ENCODE results near the gene FBXL3. TPM values are rescaled to one million over a fixed set of nuclear protein-coding genes. Genes with fewer than 3 reads are reported as not detected.
A peak's percentile ranks its signal among the peaks of the same experiment; 100 is the strongest.

FBXL3 gene
- total and polyA plus RNA-seq, 2 of the 8 experiments (the other 6 are each of a cell fraction or from before 2014, with no cell fraction given), result 4.9 to 14.9 TPM

- ChIA-PET CTCF (ENCODE audit: partially characterized antibody) (interaction anchor here (0.7 to 1.3 kb wide), 3 partner anchors 25 to 879 kb away, joined by 3 to 4 read pairs (median 3); no protein-coding TSS in a partner anchor), POLR2A (ENCODE audit: partially characterized antibody) (interaction anchor here (0.7 to 1.7 kb wide), 3 partner anchors 14 to 22 kb away, joined by 4 to 5 read pairs (median 4); no protein-coding TSS in a partner anchor)
- Histone ChIP-seq H3K9ac (replicated peaks in 1 of 4; ENCODE audit: extremely low read depth in 1 of 4, low read depth in 3 of 4, low read length in 3 of 4) (no peak overlapping the region), H2AFZ (ENCODE audit: low read length) (0 out of 2 replicates have a peak overlapping the region, but pooled peaks have one; percentile 28), H2BK12ac (ENCODE audit: low read depth, low read length) (no peak overlapping the region), H4K8ac (ENCODE audit: extremely low read depth, insufficient read depth, low read length) (no peak overlapping the region), H3K23ac (ENCODE audit: insufficient read length) (no peak overlapping the region), H3K4me2 (ENCODE audit: insufficient read depth in 1 of 2, low read depth in 2 of 2, low read length in 2 of 2) (peak overlapping the region; percentile 63 to 73), H2BK15ac (ENCODE audit: low read length) (no peak overlapping the region), H3K56ac (replicated peaks; ENCODE audit: insufficient read length, low read depth, low read length) (no peak overlapping the region), H3K27me3 (replicated peaks in 1 of 4; ENCODE audit: control insufficient read depth in 3 of 4, extremely low read depth in 1 of 4, insufficient read depth in 3 of 4, low read length in 3 of 4) (no peaks in the 10 kb centered on the region), H2BK120ac (replicated peaks; ENCODE audit: low read depth, low read length) (no peak overlapping the region), H3K4me3 (ENCODE audit: extremely low read depth in 1 of 4, insufficient read depth in 2 of 4, low read depth in 3 of 4, low read length in 4 of 4) (peak overlapping the region in 1 of 4 experiments; percentile 99; a peak in 3 of 8 replicates), H3K36me3 (ENCODE audit: control insufficient read depth in 2 of 4, insufficient read depth in 4 of 4, low read length in 3 of 4) (no peaks in the 10 kb centered on the region), H3K27ac (ENCODE audit: low read depth, low read length) (no peak overlapping the region), H3K18ac (ENCODE audit: extremely low read depth, low read length) (no peak overlapping the region), H2BK20ac (ENCODE audit: low read length) (no peak overlapping the region), H4K91ac (replicated peaks; ENCODE audit: insufficient read length, low read length) (no peak overlapping the region), H3K14ac (ENCODE audit: insufficient read length) (no peak overlapping the region), H2AK5ac (ENCODE audit: low read depth, low read length) (no peak overlapping the region), H4K5ac (ENCODE audit: insufficient read length, low read depth, low read length) (no peak overlapping the region), H3K4me1 (replicated peaks in 1 of 4; ENCODE audit: control insufficient read depth in 3 of 4, insufficient read depth in 4 of 4, low read length in 3 of 4) (peaks cover 1 to 5% (median 3%) of the 10 kb centered on the region in 4 experiments; a peak in 3 of 7 replicates), H4K20me1 (replicated peaks in 1 of 2; ENCODE audit: control insufficient read depth in 1 of 2, insufficient read depth in 2 of 2, low read length in 2 of 2) (peaks cover 0 to 3% of the 10 kb centered on the region in 2 experiments), H2BK5ac (ENCODE audit: low read depth, low read length) (no peak overlapping the region), H3K79me2 (ENCODE audit: control insufficient read depth in 1 of 2, insufficient read depth in 2 of 2, low read length in 2 of 2) (peaks cover 0 to 31% of the 10 kb centered on the region in 2 experiments; a peak in 3 of 4 replicates), H3K79me1 (ENCODE audit: low read depth, low read length) (no peaks in the 10 kb centered on the region), H3K9me3 (ENCODE audit: insufficient read depth in 2 of 2, low read depth in 1 of 2, low read length in 1 of 2) (no peaks in the 10 kb centered on the region), H3K23me2 (ENCODE audit: low read depth, low read length) (peaks cover 5% of the 10 kb centered on the region), H3K4ac (replicated peaks; ENCODE audit: insufficient read length, low read depth, low read length) (no peak overlapping the region)
- 88% methylated on average over 5 of the region's 5 CpGs; no CpG with 5 or more reads in 1 of the 2 experiments for WGBS, 2 experiments (ENCODE audit: extremely low coverage in 1 of 2, insufficient coverage in 1 of 2, insufficient read length in 1 of 2, insufficient replicate concordance in 2 of 2, low coverage in 1 of 2, low lambda C conversion rate in 2 of 2, missing lambda C conversion rate in 1 of 2)
- DNase-seq (ENCODE audit: low read depth in 1 of 2, low spot score in 2 of 2) (no peak), FAIRE-seq (no peak)
- TF ChIP-seq RNF2 (IDR thresholded peaks at IDR 0.05; ENCODE audit: borderline replicate concordance, low read depth, low read length, missing control alignments, poor library complexity, severe bottlenecking) (no peak), KDM5A (IDR thresholded peaks at IDR 0.05; ENCODE audit: low read length) (no peak), SIRT6 (IDR thresholded peaks at IDR 0.05; ENCODE audit: low read length) (no peak), CHD2 (IDR thresholded peaks at IDR 0.05; ENCODE audit: low read length) (no peak), PHF8 (conservative IDR thresholded peaks at IDR 0.05; ENCODE audit: low read depth, low read length) (no peak), TCF12 (IDR thresholded peaks at IDR 0.05; ENCODE audit: low read depth, low read length) (no peak), CEBPB (IDR thresholded peaks at IDR 0.05; ENCODE audit: low read depth, low read length) (no peak)
- TF ChIP-seq, protein P1, sequence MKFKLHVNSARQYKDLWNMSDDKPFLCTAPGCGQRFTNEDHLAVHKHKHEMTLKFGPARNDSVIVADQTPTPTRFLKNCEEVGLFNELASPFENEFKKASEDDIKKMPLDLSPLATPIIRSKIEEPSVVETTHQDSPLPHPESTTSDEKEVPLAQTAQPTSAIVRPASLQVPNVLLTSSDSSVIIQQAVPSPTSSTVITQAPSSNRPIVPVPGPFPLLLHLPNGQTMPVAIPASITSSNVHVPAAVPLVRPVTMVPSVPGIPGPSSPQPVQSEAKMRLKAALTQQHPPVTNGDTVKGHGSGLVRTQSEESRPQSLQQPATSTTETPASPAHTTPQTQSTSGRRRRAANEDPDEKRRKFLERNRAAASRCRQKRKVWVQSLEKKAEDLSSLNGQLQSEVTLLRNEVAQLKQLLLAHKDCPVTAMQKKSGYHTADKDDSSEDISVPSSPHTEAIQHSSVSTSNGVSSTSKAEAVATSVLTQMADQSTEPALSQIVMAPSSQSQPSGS (IDR thresholded peaks at IDR 0.05; ENCODE audit: low read length), result no peak
Measured at GRCh38 chr13:77028202-77028601, 1.2 kb upstream of the FBXL3 start.
